Measurements from ENCODE around the gene ARHGEF37. TPM values are rescaled to one million over a fixed set of nuclear protein-coding genes. Genes with fewer than 3 reads are reported as not detected.

Gene ARHGEF37
- total and polyA plus RNA-seq, 2 donors (not counting 1 experiment from before 2014, with no cell fraction given), result 0.31 to 5.3 TPM

DNA sequence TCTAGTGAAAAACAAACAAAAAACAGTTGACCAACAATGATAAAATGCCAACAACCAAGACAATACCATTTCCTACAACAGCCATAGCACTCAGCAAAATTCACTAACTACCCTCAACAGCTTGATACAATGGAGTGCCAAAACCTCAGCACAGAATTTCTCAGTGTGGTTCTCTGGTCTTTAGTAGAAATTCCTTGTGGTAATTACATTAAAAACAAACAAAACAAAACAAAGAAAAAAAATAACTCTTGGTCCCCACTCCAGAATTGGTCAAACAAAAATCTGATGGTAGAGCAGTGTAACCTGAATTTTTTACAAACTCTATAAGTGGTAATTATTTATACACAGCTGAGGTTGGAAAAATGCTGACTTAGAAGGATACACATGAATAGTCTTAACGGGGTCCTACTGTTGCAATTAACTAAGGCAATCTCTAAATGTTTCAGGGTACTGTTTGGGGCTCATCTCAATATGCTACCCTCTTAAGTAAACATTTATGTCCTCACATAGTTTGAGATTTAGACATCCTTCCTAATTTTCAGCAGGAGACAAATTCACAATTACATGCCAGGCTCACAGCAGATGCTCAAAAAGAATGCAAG is 43.8 kb upstream of the ARHGEF37 start:
- TF ChIP-seq CTCF (conservative IDR thresholded peaks at IDR 0.05 in 1 of 2, IDR thresholded peaks at IDR 0.05 in 1 of 2; ENCODE audit: low read depth in 1 of 2, low read length in 2 of 2) (no peak), EZH2 (IDR thresholded peaks at IDR 0.05; ENCODE audit: low read length, missing control alignments) (no peak)
- Histone ChIP-seq H3K4me3 (replicated peaks in 1 of 4; ENCODE audit: control extremely low read depth in 1 of 4, insufficient read depth in 1 of 4, low read depth in 3 of 4, low read length in 4 of 4) (no peak overlapping the region), H4K20me1 (ENCODE audit: control insufficient read depth, extremely low read depth, insufficient read depth, low read length) (peaks cover 5% of the 10 kb centered on the region), H3K9ac (ENCODE audit: insufficient read depth, low read length) (no peak overlapping the region), H3K4me1 (ENCODE audit: control insufficient read depth, extremely low read depth, insufficient read depth, low read length) (peaks cover 2% of the 10 kb centered on the region), H3K4me2 (ENCODE audit: extremely low read depth, insufficient read depth, low read length) (no peak overlapping the region), H3K27me3 (ENCODE audit: control insufficient read depth, insufficient read depth, low read length) (no peaks in the 10 kb centered on the region), H2AFZ (ENCODE audit: low read length) (no peak overlapping the region), H3K79me2 (ENCODE audit: control insufficient read depth, insufficient read depth, low read length) (peaks cover 98% of the 10 kb centered on the region), H3K36me3 (ENCODE audit: control insufficient read depth, insufficient read depth, low read length) (peaks cover 2% of the 10 kb centered on the region), H3K27ac (ENCODE audit: insufficient read depth, low read length) (no peak overlapping the region), H3K9me3 (ENCODE audit: control insufficient read depth, insufficient read depth, low read depth, low read length) (no peaks in the 10 kb centered on the region)
- DNase-seq (ENCODE audit: low read depth in 2 of 2), result no peak

GRCh38 chr5:149540089-149540488 is 41.2 kb upstream of the ARHGEF37 start:
- Histone ChIP-seq H3K4me3 (replicated peaks in 1 of 4; ENCODE audit: control extremely low read depth in 1 of 4, insufficient read depth in 1 of 4, low read depth in 3 of 4, low read length in 4 of 4) (peak overlapping the region in 1 of 4 experiments; percentile 10), H2AFZ (ENCODE audit: low read length) (no peak overlapping the region), H3K9me3 (ENCODE audit: control insufficient read depth, insufficient read depth, low read depth, low read length) (no peaks in the 10 kb centered on the region), H3K36me3 (ENCODE audit: control insufficient read depth, insufficient read depth, low read length) (peaks cover 2% of the 10 kb centered on the region), H3K4me2 (ENCODE audit: extremely low read depth, insufficient read depth, low read length) (no peak overlapping the region), H4K20me1 (ENCODE audit: control insufficient read depth, extremely low read depth, insufficient read depth, low read length) (peaks cover 2% of the 10 kb centered on the region), H3K79me2 (ENCODE audit: control insufficient read depth, insufficient read depth, low read length) (peaks cover 97% of the 10 kb centered on the region), H3K27ac (ENCODE audit: insufficient read depth, low read length) (no peak overlapping the region), H3K27me3 (ENCODE audit: control insufficient read depth, insufficient read depth, low read length) (no peaks in the 10 kb centered on the region), H3K9ac (ENCODE audit: insufficient read depth, low read length) (no peak overlapping the region), H3K4me1 (ENCODE audit: control insufficient read depth, extremely low read depth, insufficient read depth, low read length) (peaks cover 6% of the 10 kb centered on the region)
- TF ChIP-seq EZH2 (IDR thresholded peaks at IDR 0.05; ENCODE audit: low read length, missing control alignments) (no peak), CTCF (conservative IDR thresholded peaks at IDR 0.05 in 1 of 2, IDR thresholded peaks at IDR 0.05 in 1 of 2; ENCODE audit: low read depth in 1 of 2, low read length in 2 of 2) (no peak)
- DNase-seq (ENCODE audit: low read depth in 2 of 2), result no peak

- peaks cover 2% of the 10 kb centered on the region for H3K36me3 ChIP-seq (ENCODE audit: control insufficient read depth, insufficient read depth, low read length)
Observed at GRCh38 chr5:149541893-149542292, 39.4 kb upstream of the ARHGEF37 start.

More at GRCh38 chr5:149541893-149542292, 39.4 kb upstream of the ARHGEF37 start:
- Histone ChIP-seq H3K27me3 (ENCODE audit: control insufficient read depth, insufficient read depth, low read length) (no peaks in the 10 kb centered on the region), H3K27ac (ENCODE audit: insufficient read depth, low read length) (no peak overlapping the region), H3K4me3 (replicated peaks in 1 of 4; ENCODE audit: control extremely low read depth in 1 of 4, insufficient read depth in 1 of 4, low read depth in 3 of 4, low read length in 4 of 4) (no peak overlapping the region), H3K9ac (ENCODE audit: insufficient read depth, low read length) (no peak overlapping the region), H3K79me2 (ENCODE audit: control insufficient read depth, insufficient read depth, low read length) (peaks cover 97% of the 10 kb centered on the region), H3K4me2 (ENCODE audit: extremely low read depth, insufficient read depth, low read length) (no peak overlapping the region), H3K4me1 (ENCODE audit: control insufficient read depth, extremely low read depth, insufficient read depth, low read length) (peaks cover 4% of the 10 kb centered on the region), H3K9me3 (ENCODE audit: control insufficient read depth, insufficient read depth, low read depth, low read length) (no peaks in the 10 kb centered on the region), H4K20me1 (ENCODE audit: control insufficient read depth, extremely low read depth, insufficient read depth, low read length) (peaks cover 2% of the 10 kb centered on the region), H2AFZ (ENCODE audit: low read length) (no peak overlapping the region)
- TF ChIP-seq EZH2 (IDR thresholded peaks at IDR 0.05; ENCODE audit: low read length, missing control alignments), result no peak
- no peak for TF ChIP-seq CTCF (conservative IDR thresholded peaks at IDR 0.05 in 1 of 2, IDR thresholded peaks at IDR 0.05 in 1 of 2; ENCODE audit: low read depth in 1 of 2, low read length in 2 of 2)
- DNase-seq (ENCODE audit: low read depth in 2 of 2), result no peak

Data from fibroblast of lung (primary cell).